Measurements from ENCODE around the gene PCDHGC5. TPM values are rescaled to one million over a fixed set of nuclear protein-coding genes. Genes with fewer than 3 reads are reported as not detected.

Gene PCDHGC5
- total and polyA plus RNA-seq, 2 donors (not counting 1 experiment from before 2014, with no cell fraction given), result 0.10 to 0.67 TPM

- Histone ChIP-seq H2AFZ (ENCODE audit: insufficient read depth, low read depth, low read length, poor library complexity, severe bottlenecking) (peak overlapping the region; percentile 39), H3K4me2 (replicated peaks; ENCODE audit: low read depth, low read length, poor library complexity, severe bottlenecking) (peak overlapping the region; percentile 86), H3K79me2 (ENCODE audit: control insufficient read depth, insufficient read depth, low read length) (no peaks in the 10 kb centered on the region), H3K4me3 (ENCODE audit: control extremely low read depth in 1 of 5, extremely low read depth in 1 of 5, insufficient read depth in 1 of 5, low read depth in 2 of 5, low read length in 4 of 5) (peak overlapping the region; percentile 31 to 74 (median 60)), H3K36me3 (replicated peaks in 1 of 2; ENCODE audit: control extremely low read depth in 1 of 2, control insufficient read depth in 1 of 2, extremely low read depth in 1 of 2, insufficient read depth in 2 of 2, low read length in 1 of 2) (peaks cover 0 to 29% of the 10 kb centered on the region in 2 experiments), H3K4me1 (ENCODE audit: control insufficient read depth in 2 of 2, insufficient read depth in 2 of 2, low read length in 2 of 2) (peaks cover 58 to 89% of the 10 kb centered on the region in 2 donors), H3K27me3 (replicated peaks in 1 of 4; ENCODE audit: control extremely low read depth in 1 of 4, control insufficient read depth in 3 of 4, insufficient read depth in 4 of 4, low read length in 3 of 4) (no peaks in the 10 kb centered on the region), H3K9me3 (ENCODE audit: control extremely low read depth in 1 of 3, control insufficient read depth in 2 of 3, insufficient read depth in 1 of 3, low read length in 2 of 3) (peaks cover 0 to 13% (median 0%) of the 10 kb centered on the region in 3 donors), H4K20me1 (ENCODE audit: control insufficient read depth, insufficient read depth, low read length, poor library complexity, severe bottlenecking) (peaks cover 9% of the 10 kb centered on the region), H3K27ac (ENCODE audit: low read length in 2 of 2) (peak overlapping the region in 1 of 2 donors; percentile 0), H3K9ac (ENCODE audit: low read length) (peak overlapping the region; percentile 60)
- peaks cover 85% of the 10 kb centered on the region for H3K4me1 Mint-ChIP-seq
- ChIA-PET POLR2A (interaction anchor here (0.5 kb wide), 1 partner anchor 80 kb away, joined by 3 read pairs; no protein-coding TSS in a partner anchor), CTCF (interaction anchor here (0.6 to 12.8 kb wide), 20 partner anchors 11 to 192 kb away, joined by 3 to 176 read pairs (median 4); partner anchors contain the start of genes PCDHGA10, PCDHGA11, PCDHGA12 and PCDHGC3)
- H3K9me3 Mint-ChIP-seq (ENCODE audit: insufficient read depth), result peaks cover 3% of the 10 kb centered on the region
- ATAC-seq (ENCODE audit: low read depth) (peak; percentile 7), DNase-seq (peak; percentile 77)
- no peaks in the 10 kb centered on the region for H3K27me3 Mint-ChIP-seq
- peak; percentile 85 for TF ChIP-seq CTCF (IDR thresholded peaks at IDR 0.05)
- no peak for TF ChIP-seq EZH2 (IDR thresholded peaks at IDR 0.05; ENCODE audit: borderline replicate concordance, insufficient read depth, low read depth, low read length, poor library complexity, severe bottlenecking)
- intact Hi-C loops (cut with micrococcal nuclease), result loop anchor here (2.0 kb wide), 2 partner anchors 20 to 192 kb away; partner anchors contain the start of gene TAF7
- H3K4me3 Mint-ChIP-seq, result peak overlapping the region; percentile 92
- 12% methylated on average over 15 of the region's 28 CpGs for WGBS (ENCODE audit: insufficient coverage)
- H3K27ac Mint-ChIP-seq, result peak overlapping the region; percentile 56
Observed at GRCh38 chr5:141512390-141512910, 23.6 kb downstream of the PCDHGC5 start.
